GM18951 (cell line): Measurements from ENCODE around the gene GOLGA6D.
"Not testable (repeated sequence)": the region's sequence is repeated elsewhere in the genome, so short reads cannot be mapped to it uniquely, and the experiment has no call there.

Experiments used
- POLR2A ChIP-seq: IDR thresholded peaks from 4 replicates; pipeline ENCODE4 v1.6.1; 2011; ENCODE audit warnings: mild to moderate bottlenecking; ENCODE audit not compliant: insufficient read length, insufficient read depth; ENCODE audit errors: extremely low read depth
- in situ Hi-C: fragments of 300-500 bp; cut with MboI; formaldehyde crosslinking; loops from one replicate; pipeline ENCODE4 v1.12.0; 2022; ENCODE audit warnings: low sequenced_read_pairs, mixed read lengths, inconsistent platforms; ENCODE audit not compliant: unreplicated experiment

The GOLGA6D gene

GRCh38 chr15:75274509-75275107 lies 8.0 kb upstream of the GOLGA6D start:
- in situ Hi-C loops: not testable (repeated sequence)

- in situ Hi-C loops: not testable (repeated sequence)
Observed at GRCh38 chr15:75275617-75276016, 7.0 kb upstream of the GOLGA6D start.

- in situ Hi-C loops: not testable (repeated sequence)
Observed at GRCh38 chr15:75278497-75278896, 4.1 kb upstream of the GOLGA6D start.

GRCh38 chr15:75284152-75284551 lies 1.5 kb downstream of the GOLGA6D start:
- in situ Hi-C loops: not testable (repeated sequence)

GRCh38 chr15:75293660-75294059 lies 11.0 kb downstream of the GOLGA6D start:
- in situ Hi-C loops: loop anchor here (10.0 kb wide), 1 partner anchor 1229 kb away; no protein-coding TSS in a partner anchor

- in situ Hi-C loops: loop anchor here (10.0 kb wide), 1 partner anchor 1234 kb away; no protein-coding TSS in a partner anchor
Observed at GRCh38 chr15:75298541-75299310, 16.1 kb downstream of the GOLGA6D start.

- in situ Hi-C loops: loop anchor here (10.0 kb wide), 1 partner anchor 1234 kb away; no protein-coding TSS in a partner anchor
Observed at GRCh38 chr15:75299311-75299688, 16.7 kb downstream of the GOLGA6D start.

- in situ Hi-C loops: loop anchor here (5.0 to 10.0 kb wide), 2 partner anchors 55 to 273 kb away; no protein-coding TSS in a partner anchor
Observed at GRCh38 chr15:75300026-75300425, 17.4 kb downstream of the GOLGA6D start.

GRCh38 chr15:75302318-75302717 lies 19.7 kb downstream of the GOLGA6D start:
- in situ Hi-C loops: loop anchor here (5.0 to 10.0 kb wide), 2 partner anchors 58 to 275 kb away; no protein-coding TSS in a partner anchor
- TF ChIP-seq POLR2A: no peak

GRCh38 chr15:75302753-75303152 lies 20.1 kb downstream of the GOLGA6D start:
- in situ Hi-C loops: loop anchor here (5.0 to 10.0 kb wide), 2 partner anchors 58 to 275 kb away; no protein-coding TSS in a partner anchor

- TF ChIP-seq POLR2A: no peak
- in situ Hi-C loops: loop anchor here (10.0 kb wide), 1 partner anchor 61 kb away; no protein-coding TSS in a partner anchor
Observed at GRCh38 chr15:75306188-75306587, 23.6 kb downstream of the GOLGA6D start.

GRCh38 chr15:75307778-75308390 lies 25.2 kb downstream of the GOLGA6D start:
- in situ Hi-C loops: loop anchor here (10.0 kb wide), 1 partner anchor 63 kb away; no protein-coding TSS in a partner anchor
- no peak for TF ChIP-seq POLR2A

GRCh38 chr15:75309711-75310110 lies 27.1 kb downstream of the GOLGA6D start:
- TF ChIP-seq POLR2A: no peak
- in situ Hi-C loops: loop anchor here (10.0 kb wide), 1 partner anchor 65 kb away; no protein-coding TSS in a partner anchor

GRCh38 chr15:75312548-75312947 lies 29.9 kb downstream of the GOLGA6D start:
- in situ Hi-C loops: not testable (repeated sequence)
